ENCODE results near the gene POFUT2.

DNA sequence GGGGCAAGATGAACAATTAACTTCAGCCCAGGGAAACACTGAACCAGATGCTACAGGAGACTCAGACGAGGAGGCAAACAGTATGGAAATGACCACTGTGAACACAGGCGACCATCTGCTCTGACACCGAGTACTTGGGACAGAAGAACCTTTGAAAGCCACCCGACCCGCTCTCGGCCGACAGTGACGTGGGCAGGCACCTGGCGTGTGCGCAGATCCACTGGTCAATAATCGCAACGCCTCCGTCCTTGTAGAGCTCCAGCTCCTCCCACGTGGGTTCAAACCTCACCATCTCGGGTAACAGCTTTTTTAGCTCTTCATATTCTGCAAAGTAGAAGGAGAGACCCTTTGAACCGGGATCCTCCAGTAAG lies 20.3 kb downstream of the POFUT2 start:
- TF ChIP-seq POLR2A (IDR thresholded peaks at IDR 0.05; ENCODE audit: low read depth, low read length) (no peak), POLR2AphosphoS5 (IDR thresholded peaks at IDR 0.05; ENCODE audit: low read depth, low read length) (no peak), TAF1 (IDR thresholded peaks at IDR 0.05; ENCODE audit: borderline replicate concordance, low read depth, low read length) (no peak)
